Tibial nerve (tissue), 4 donors: ENCODE measurements around the gene SGSM1. TPM values are rescaled to one million over a fixed set of nuclear protein-coding genes. Genes with fewer than 3 reads are reported as not detected.

ENCODE experiments used
- DNase-seq, 2 donors: peaks; one replicate each; pipeline ENCODE4 v3.0.0-alpha.2; 2019; ENCODE audit warnings: low spot score in 2 of 2
- H3K27ac ChIP-seq, 4 donors: fragments of 200-600 bp; sonication (generic) in 3 of 4; one replicate each; pipeline ENCODE4 v1.5.1; 2017 to 2019; ENCODE audit warnings: mild to moderate bottlenecking in 1 of 4
- H3K27me3 ChIP-seq, 2 donors: fragments of 200-600 bp; sonication (generic) in 1 of 2; one replicate each; pipeline versions ENCODE4 v1.5.1 to v1.6.0; 2017 to 2019
- H3K36me3 ChIP-seq, 3 donors: fragments of 200-600 bp; sonication (generic); one replicate each; pipeline ENCODE4 v1.5.1; 2018 to 2019
- H3K4me1 ChIP-seq, 4 donors: fragments of 200-600 bp; sonication (generic) in 3 of 4; one replicate each; pipeline ENCODE4 v1.5.1; 2017 to 2019
- H3K4me3 ChIP-seq, 4 donors: fragments of 200-600 bp; sonication (generic) in 3 of 4; one replicate each; pipeline ENCODE4 v1.5.1; 2017 to 2019; ENCODE audit warnings: mild to moderate bottlenecking in 1 of 4, moderate library complexity in 1 of 4
- H3K9me3 ChIP-seq, 4 donors: fragments of 200-600 bp; sonication (generic) in 3 of 4; one replicate each; pipeline ENCODE4 v1.5.1; 2017 to 2019
- EP300 ChIP-seq, 2 donors: sonication (generic); formaldehyde crosslinking; IDR thresholded peaks; one replicate each; pipeline ENCODE4 v1.6.1; 2017; ENCODE audit warnings: antibody characterized with exemption in 2 of 2, mild to moderate bottlenecking in 1 of 2
- POLR2A ChIP-seq, 2 donors: fragments of 450-650 bp; IDR thresholded peaks; one replicate each; pipeline ENCODE4 v1.6.1; 2017; ENCODE audit warnings: antibody characterized with exemption in 2 of 2, mild to moderate bottlenecking in 2 of 2, moderate library complexity in 2 of 2
- WGBS, 2 donors: methylation state at CpG; one replicate each; pipeline ENCODE4 v1.1.5; 2018; 5-methylcytosine and 5-hydroxymethylcytosine counted together
- total RNA-seq, 4 donors: library from RNA; depleted of rRNA; stranded (reverse); fragments of >200 nt; gene quantifications; one replicate each; pipeline ENCODE4 v1.1.0, GENCODE V29; 2016
- TF ChIP-seq, protein P1 (sequence below), 5 experiments: fragments of 200-600 bp in 3 of 5; fragments of 450-650 bp in 2 of 5; sonication (generic) in 3 of 5; IDR thresholded peaks; one replicate each; pipeline ENCODE4 v1.5.1; 2016 to 2019; ENCODE audit warnings: antibody characterized with exemption in 5 of 5, mild to moderate bottlenecking in 3 of 5, moderate library complexity in 2 of 5

SGSM1 gene
- total RNA-seq, 4 donors from 2014 or later = 0.22 to 1.5 (median 0.70) TPM

DNA sequence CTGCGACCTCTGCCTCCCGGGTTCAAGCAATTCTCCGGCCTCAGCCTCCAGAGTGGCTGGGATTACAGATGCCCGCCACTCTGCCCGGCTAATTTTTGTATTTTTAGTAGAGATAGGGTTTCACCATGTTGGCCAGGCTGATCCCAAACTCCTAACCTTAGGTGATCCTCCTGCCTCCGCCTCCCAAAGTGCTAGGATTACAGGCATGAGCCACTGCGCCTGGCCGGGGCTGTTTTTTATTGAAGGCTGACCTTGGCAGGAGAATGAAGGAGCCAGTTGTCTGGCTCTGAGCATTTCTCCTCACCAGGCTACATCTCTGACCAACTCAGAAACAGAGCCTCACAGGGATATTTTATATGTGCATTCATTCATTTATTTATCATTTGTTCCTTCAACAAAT is 148.8 kb downstream of the SGSM1 start:
- TF ChIP-seq, protein P1, sequence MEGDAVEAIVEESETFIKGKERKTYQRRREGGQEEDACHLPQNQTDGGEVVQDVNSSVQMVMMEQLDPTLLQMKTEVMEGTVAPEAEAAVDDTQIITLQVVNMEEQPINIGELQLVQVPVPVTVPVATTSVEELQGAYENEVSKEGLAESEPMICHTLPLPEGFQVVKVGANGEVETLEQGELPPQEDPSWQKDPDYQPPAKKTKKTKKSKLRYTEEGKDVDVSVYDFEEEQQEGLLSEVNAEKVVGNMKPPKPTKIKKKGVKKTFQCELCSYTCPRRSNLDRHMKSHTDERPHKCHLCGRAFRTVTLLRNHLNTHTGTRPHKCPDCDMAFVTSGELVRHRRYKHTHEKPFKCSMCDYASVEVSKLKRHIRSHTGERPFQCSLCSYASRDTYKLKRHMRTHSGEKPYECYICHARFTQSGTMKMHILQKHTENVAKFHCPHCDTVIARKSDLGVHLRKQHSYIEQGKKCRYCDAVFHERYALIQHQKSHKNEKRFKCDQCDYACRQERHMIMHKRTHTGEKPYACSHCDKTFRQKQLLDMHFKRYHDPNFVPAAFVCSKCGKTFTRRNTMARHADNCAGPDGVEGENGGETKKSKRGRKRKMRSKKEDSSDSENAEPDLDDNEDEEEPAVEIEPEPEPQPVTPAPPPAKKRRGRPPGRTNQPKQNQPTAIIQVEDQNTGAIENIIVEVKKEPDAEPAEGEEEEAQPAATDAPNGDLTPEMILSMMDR (IDR thresholded peaks at IDR 0.05) = no peak
- TF ChIP-seq POLR2A (IDR thresholded peaks at IDR 0.05) = no peak
- TF ChIP-seq EP300 (IDR thresholded peaks at IDR 0.05) = no peak
- no peak for DNase-seq
- Histone ChIP-seq H3K4me3 (no peak overlapping the region), H3K9me3 (no peaks in the 10 kb centered on the region), H3K27me3 (no peaks in the 10 kb centered on the region), H3K4me1 (peaks cover 0 to 39% (median 17%) of the 10 kb centered on the region in 4 donors), H3K36me3 (no peaks in the 10 kb centered on the region), H3K27ac (peak overlapping the region in 1 of 4 donors; percentile 28)
- 74 to 79% methylated on average over 8 of the region's 8 CpGs for WGBS, 2 donors

DNA sequence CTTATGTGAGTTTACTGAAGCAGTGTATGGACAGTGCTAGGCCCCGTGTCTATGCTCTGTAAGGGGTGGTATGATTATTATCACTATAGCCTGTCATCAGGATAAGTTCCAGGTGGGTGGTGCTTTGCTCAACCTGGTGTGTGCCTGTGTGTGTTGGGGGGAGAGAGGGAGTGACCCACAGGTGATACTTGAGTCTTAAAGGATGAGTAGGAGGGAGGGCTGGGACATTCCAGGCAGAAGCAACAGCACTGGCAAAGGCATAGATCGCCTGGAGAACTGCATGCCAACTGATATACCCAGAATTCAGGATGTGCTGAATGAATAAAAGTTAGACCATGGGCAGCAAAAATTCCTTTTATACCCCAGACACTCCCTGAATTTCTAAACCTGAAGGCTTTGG is 151.0 kb downstream of the SGSM1 start:
- Histone ChIP-seq H3K4me1 (peaks cover 0 to 29% (median 17%) of the 10 kb centered on the region in 4 donors), H3K27me3 (no peaks in the 10 kb centered on the region), H3K4me3 (no peak overlapping the region), H3K36me3 (no peaks in the 10 kb centered on the region), H3K9me3 (no peaks in the 10 kb centered on the region), H3K27ac (no peak overlapping the region)
- 83 to 89% methylated on average over 2 of the region's 2 CpGs for WGBS, 2 donors
- TF ChIP-seq, protein P1 (IDR thresholded peaks at IDR 0.05) = no peak
- TF ChIP-seq POLR2A (IDR thresholded peaks at IDR 0.05) (no peak), EP300 (IDR thresholded peaks at IDR 0.05) (no peak)
- no peak for DNase-seq

DNA sequence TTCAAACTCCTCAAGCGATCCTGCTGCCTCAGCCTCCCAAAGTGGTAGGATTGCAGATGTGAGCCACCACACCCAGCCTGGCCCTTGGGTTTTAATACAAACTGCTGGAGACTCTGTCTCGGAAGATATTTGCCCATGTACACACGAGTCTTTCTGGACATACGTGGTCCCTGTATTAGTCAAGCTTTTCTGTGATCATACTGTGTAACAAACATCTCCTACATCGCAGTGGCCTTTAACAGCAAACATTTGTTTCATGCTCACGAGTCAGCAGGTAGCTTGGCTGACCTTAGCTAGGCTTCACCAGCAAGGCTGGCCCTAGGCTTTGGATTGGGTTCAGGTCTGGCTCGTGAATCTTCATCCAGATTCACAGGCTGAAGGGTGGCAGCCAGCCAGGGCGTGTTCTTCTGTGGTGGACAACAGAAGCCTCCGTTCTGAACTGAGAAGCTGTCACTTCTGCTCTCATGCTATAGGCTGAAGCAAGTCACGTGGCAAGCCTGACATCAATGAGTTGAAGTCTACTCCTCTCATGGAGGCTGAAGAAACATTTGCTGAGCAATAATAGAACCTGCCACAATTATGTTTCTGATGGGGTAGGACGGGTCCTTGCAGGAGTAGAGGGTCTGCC is 155.3 kb downstream of the SGSM1 start:
- no peak for DNase-seq
- WGBS, 2 donors = 78 to 88% methylated on average over 10 to 11 of the region's 11 CpGs
- Histone ChIP-seq H3K36me3 (no peaks in the 10 kb centered on the region), H3K4me1 (peaks cover 0 to 44% (median 10%) of the 10 kb centered on the region in 4 donors), H3K9me3 (no peaks in the 10 kb centered on the region), H3K4me3 (no peak overlapping the region), H3K27me3 (no peaks in the 10 kb centered on the region), H3K27ac (no peak overlapping the region)
- TF ChIP-seq, protein P1 (IDR thresholded peaks at IDR 0.05) = no peak
- TF ChIP-seq POLR2A (IDR thresholded peaks at IDR 0.05) (no peak), EP300 (IDR thresholded peaks at IDR 0.05) (no peak)

DNA sequence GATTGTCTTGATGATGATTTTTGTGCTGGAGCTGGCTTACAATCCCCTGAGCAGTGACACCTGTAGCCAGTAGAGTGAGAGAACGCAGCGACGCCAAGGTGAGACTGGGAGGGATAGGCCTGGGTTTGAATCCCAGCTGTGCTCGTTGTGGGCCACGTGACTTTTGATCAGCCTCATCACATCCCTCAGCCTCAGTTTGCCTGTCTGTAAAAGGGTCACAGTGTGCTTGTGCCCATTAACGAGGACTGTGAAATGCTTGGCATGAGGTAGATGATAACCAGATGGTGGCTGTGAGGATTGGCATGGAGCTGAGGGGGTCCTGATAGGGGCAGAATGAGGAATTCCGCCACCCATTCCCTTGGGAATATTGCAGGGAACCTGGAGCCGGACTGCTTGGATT is 156.1 kb downstream of the SGSM1 start:
- WGBS, 2 donors = 91 to 94% methylated on average over 8 of the region's 8 CpGs
- no peaks in the 10 kb centered on the region for H3K27me3 ChIP-seq
- no peak for DNase-seq
- H3K4me3 ChIP-seq = no peak overlapping the region
- TF ChIP-seq EP300 (IDR thresholded peaks at IDR 0.05) (no peak), POLR2A (IDR thresholded peaks at IDR 0.05) (no peak)
- TF ChIP-seq, protein P1 (IDR thresholded peaks at IDR 0.05) = no peak
- H3K9me3 ChIP-seq = no peaks in the 10 kb centered on the region
- H3K27ac ChIP-seq = no peak overlapping the region
- H3K4me1 ChIP-seq = peaks cover 0 to 52% (median 10%) of the 10 kb centered on the region in 4 donors
- no peaks in the 10 kb centered on the region for H3K36me3 ChIP-seq

DNA sequence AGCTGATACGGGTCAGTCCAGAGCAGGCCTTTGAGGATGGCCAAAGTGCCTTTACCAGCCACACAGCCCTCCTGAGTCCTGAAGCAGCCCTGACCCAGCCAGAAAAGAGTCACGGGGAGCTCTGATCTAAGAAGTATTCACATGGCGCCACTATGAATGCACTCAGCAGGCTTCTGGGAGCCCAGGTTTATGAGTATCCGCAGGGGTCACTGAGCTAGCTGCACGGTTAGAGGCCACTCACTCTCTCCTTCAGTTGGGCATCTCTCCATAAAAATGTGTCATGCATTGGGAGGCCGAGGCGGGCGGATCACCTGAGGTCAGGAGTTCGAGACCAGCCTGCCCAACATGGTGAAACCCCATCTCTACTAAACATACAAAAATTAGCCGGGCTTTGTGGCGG is 156.8 kb downstream of the SGSM1 start:
- TF ChIP-seq POLR2A (IDR thresholded peaks at IDR 0.05) (no peak), EP300 (IDR thresholded peaks at IDR 0.05) (no peak)
- TF ChIP-seq, protein P1 (IDR thresholded peaks at IDR 0.05) = no peak
- H3K4me3 ChIP-seq = no peak overlapping the region
- H3K36me3 ChIP-seq = no peaks in the 10 kb centered on the region
- DNase-seq = no peak
- no peaks in the 10 kb centered on the region for H3K27me3 ChIP-seq
- H3K27ac ChIP-seq = peak overlapping the region in 1 of 4 donors; percentile 13
- peaks cover 0 to 58% (median 10%) of the 10 kb centered on the region in 4 donors for H3K4me1 ChIP-seq
- no peaks in the 10 kb centered on the region for H3K9me3 ChIP-seq
- WGBS, 2 donors = 81 to 83% methylated on average over 9 to 11 of the region's 11 CpGs
